PC-9 (cell line): ENCODE data around the gene ESD.

Source experiments
- CTCF ChIP-seq: fragments of 200-600 bp; sonication (generic); conservative IDR thresholded peaks from 2 replicates; pipeline ENCODE4 v1.6.1; 2017; ENCODE audit warnings: mixed run types, antibody characterized with exemption, mild to moderate bottlenecking, moderate library complexity
- EZH2 ChIP-seq: fragments of 200-600 bp; sonication (generic); IDR thresholded peaks from 2 replicates; pipeline ENCODE4 v1.8.0; 2017; ENCODE audit warnings: antibody characterized with exemption, low read depth

GRCh38 chr13:46796129-46796514 is 839 bp downstream of the ESD start:
- no peak for TF ChIP-seq CTCF
- TF ChIP-seq EZH2: no peak
